SK-N-SH (cell line): ENCODE data around the gene INHBB. TPM values are rescaled to one million over a fixed set of nuclear protein-coding genes. Genes with fewer than 3 reads are reported as not detected.

Experiments used
- CTCF ChIA-PET: fragments of 300-600, 350-600 bp; formaldehyde crosslinking; extraction: SDS; loops from one replicate; lab custom pipeline; 2021; lab: Yijun Ruan, JAX
- POLR2A ChIA-PET: fragments of 350-600 bp; sonication (Branson Sonifier 250); formaldehyde crosslinking; extraction: SDS; loops from one replicate; lab custom pipeline; 2020; ENCODE audit warnings: antibody characterized with exemption, inconsistent platforms; lab: Yijun Ruan, JAX
- DNase-seq: peaks from one replicate; pipeline ENCODE4 v3.0.0; 2012
- H2AFZ ChIP-seq: fragments of 200-600 bp; sonication (generic); 2 replicates; pipeline ENCODE4 v1.8.1; 2016; ENCODE audit warnings: antibody characterized with exemption, mild to moderate bottlenecking, low read depth
- H3F3A ChIP-seq: fragments of 200-600 bp; sonication (generic); replicated peaks from 2 replicates; pipeline ENCODE3; 2016; ENCODE audit warnings: antibody characterized with exemption, mild to moderate bottlenecking; ENCODE audit not compliant: insufficient read depth
- H3K27ac ChIP-seq, 2 experiments: fragments of 200-500 bp in 1 of 2; fragments of 200-600 bp in 1 of 2; sonication (Bioruptor generic) in 1 of 2; sonication (generic), shearing (Covaris generic) in 1 of 2; 2 replicates each; pipeline versions ENCODE4 v1.5.1 to v1.6.1; 2014 to 2016; ENCODE audit warnings: low read depth in 2 of 2, inconsistent platforms in 1 of 2, low read length in 1 of 2, mild to moderate bottlenecking in 1 of 2, mixed read lengths in 1 of 2
- H3K27me3 ChIP-seq: fragments of 200-600 bp; sonication (generic), shearing (Covaris generic); 2 replicates; pipeline ENCODE4 v1.6.1; 2016; ENCODE audit warnings: mixed run types; ENCODE audit not compliant: insufficient read depth
- H3K36me3 ChIP-seq, 2 experiments: fragments of 200-500 bp in 1 of 2; fragments of 200-600 bp in 1 of 2; sonication (Bioruptor generic) in 1 of 2; sonication (generic) in 1 of 2; replicated peaks in 1 of 2; 2 replicates each; pipeline versions ENCODE3 to v1.5.1; 2014 to 2016; ENCODE audit warnings: low read length in 1 of 2, mild to moderate bottlenecking in 1 of 2; ENCODE audit not compliant: insufficient read depth in 2 of 2, control insufficient read depth in 1 of 2
- H3K4me1 ChIP-seq, 2 experiments: fragments of 200-500 bp in 1 of 2; fragments of 200-600 bp in 1 of 2; sonication (Bioruptor generic) in 1 of 2; sonication (generic), shearing (Covaris generic) in 1 of 2; 2 replicates each; pipeline versions ENCODE4 v1.5.1 to v1.6.1; 2014 to 2016; ENCODE audit warnings: low read depth in 1 of 2, low read length in 1 of 2, mixed run types in 1 of 2; ENCODE audit not compliant: insufficient read depth in 2 of 2, control insufficient read depth in 1 of 2
- H3K4me2 ChIP-seq: fragments of 200-600 bp; sonication (generic), shearing (Covaris generic); 2 replicates; pipeline ENCODE4 v1.6.1; 2017; ENCODE audit warnings: mixed run types
- H3K4me3 ChIP-seq, 2 experiments: fragments of 200-500 bp in 1 of 2; fragments of 200-600 bp in 1 of 2; sonication (Bioruptor generic) in 1 of 2; sonication (generic), shearing (Covaris generic) in 1 of 2; 2 replicates each; pipeline versions ENCODE4 v1.5.1 to v1.8.1; 2014 to 2016; ENCODE audit warnings: low read depth in 2 of 2, inconsistent platforms in 1 of 2, low read length in 1 of 2, mild to moderate bottlenecking in 1 of 2, mixed read lengths in 1 of 2, moderate library complexity in 1 of 2
- H3K79me2 ChIP-seq: fragments of 200-600 bp; sonication (generic); 2 replicates; pipeline ENCODE4 v1.8.1; 2017; ENCODE audit warnings: mild to moderate bottlenecking; ENCODE audit not compliant: insufficient read depth
- H3K9ac ChIP-seq: fragments of 200-600 bp; sonication (generic); 2 replicates; pipeline ENCODE4 v1.6.1; 2017; ENCODE audit warnings: mixed run types
- H3K9me2 ChIP-seq: fragments of 200-600 bp; sonication (generic); 2 replicates; pipeline ENCODE4 v1.6.1; 2017; ENCODE audit warnings: mixed run types
- H3K9me3 ChIP-seq: fragments of 200-600 bp; sonication (generic); 2 replicates; pipeline ENCODE4 v1.6.1; 2017; ENCODE audit warnings: mixed run types, mild to moderate bottlenecking, moderate library complexity
- H4K20me1 ChIP-seq: fragments of 200-600 bp; sonication (generic); 2 replicates; pipeline ENCODE4 v1.6.1; 2017; ENCODE audit warnings: mild to moderate bottlenecking, mixed run types; ENCODE audit not compliant: insufficient read depth
- CHD2 ChIP-seq: fragments of 150-350 bp; IDR thresholded peaks from 2 replicates; pipeline ENCODE4 v1.6.1; 2018; ENCODE audit warnings: low read length; ENCODE audit not compliant: partially characterized antibody
- EP300 ChIP-seq, 2 experiments: IDR thresholded peaks; 2 replicates each; pipeline versions ENCODE4 v1.4.0 to v1.6.1; 2012; ENCODE audit warnings: borderline replicate concordance in 1 of 2, low read depth in 1 of 2, low read length in 1 of 2
- FOXM1 ChIP-seq: IDR thresholded peaks from 2 replicates; pipeline ENCODE4 v1.4.0; 2012; ENCODE audit warnings: low read depth, mild to moderate bottlenecking
- GATA2 ChIP-seq: sonication (generic); formaldehyde crosslinking; IDR thresholded peaks from 2 replicates; pipeline ENCODE4 v1.5.0; 2020; ENCODE audit warnings: mild to moderate bottlenecking, missing genetic modification reagents
- IRF3 ChIP-seq: fragments of 150-350 bp; IDR thresholded peaks from 2 replicates; pipeline ENCODE4 v1.6.1; 2016; ENCODE audit warnings: mild to moderate bottlenecking, low read depth, low read length
- JUND ChIP-seq: IDR thresholded peaks from 2 replicates; pipeline ENCODE4 v1.4.0; 2012
- MAX ChIP-seq: IDR thresholded peaks from 2 replicates; pipeline ENCODE4 v1.4.0; 2012; ENCODE audit warnings: low read depth
- MEF2A ChIP-seq: IDR thresholded peaks from 2 replicates; pipeline ENCODE4 v1.4.0; 2012; ENCODE audit warnings: low read depth, borderline replicate concordance
- NFIC ChIP-seq: IDR thresholded peaks from 2 replicates; pipeline ENCODE4 v1.4.0; 2012; ENCODE audit warnings: borderline replicate concordance
- NRF1 ChIP-seq: IDR thresholded peaks from 2 replicates; pipeline ENCODE4 v1.6.1; 2012; ENCODE audit warnings: low read depth, mild to moderate bottlenecking, low read length
- PBX3 ChIP-seq: IDR thresholded peaks from 2 replicates; pipeline ENCODE4; 2012
- POLR2AphosphoS5 ChIP-seq: IDR thresholded peaks from 2 replicates; pipeline ENCODE4 v1.6.1; 2012; ENCODE audit warnings: low read depth, low read length
- RCOR1 ChIP-seq: fragments of 150-350 bp; IDR thresholded peaks from 2 replicates; pipeline ENCODE4 v1.6.1; 2017; ENCODE audit warnings: antibody characterized with exemption, low read length
- TAF1 ChIP-seq: IDR thresholded peaks from 2 replicates; pipeline ENCODE4 v1.6.1; 2012; ENCODE audit warnings: low read depth, mild to moderate bottlenecking, low read length, moderate library complexity, borderline replicate concordance
- TEAD4 ChIP-seq: IDR thresholded peaks from 2 replicates; pipeline ENCODE4 v1.4.0; 2012; ENCODE audit warnings: mild to moderate bottlenecking, borderline replicate concordance; ENCODE audit not compliant: insufficient read depth
- USF1 ChIP-seq: IDR thresholded peaks from 2 replicates; pipeline ENCODE4 v1.4.0; 2012; ENCODE audit warnings: low read depth, borderline replicate concordance
- USF2 ChIP-seq: fragments of 150-350 bp; IDR thresholded peaks from 2 replicates; pipeline ENCODE4 v1.6.1; 2017; ENCODE audit warnings: antibody characterized with exemption, low read length, low read depth, borderline replicate concordance
- ZBTB33 ChIP-seq: IDR thresholded peaks from 2 replicates; pipeline ENCODE4 v1.4.0; 2012; ENCODE audit warnings: low read depth, borderline replicate concordance
- WGBS: methylation state at CpG from one replicate; pipeline ENCODE4 v1.1.6; 2017; ENCODE audit warnings: low lambda C conversion rate; 5-methylcytosine and 5-hydroxymethylcytosine counted together
- polyA plus RNA-seq, 3 experiments: library from polyadenylated mRNA; depleted of rRNA; stranded (reverse); fragments of >200 nt; gene quantifications; 2 replicates each; pipeline ENCODE4 v1.2.3, GENCODE V29; 2012

Gene INHBB
- polyA plus RNA-seq, 1 of the 3 experiments (the other 2 are of a cell fraction) = 0.03 TPM

GRCh38 chr2:120373424-120373823, 27.5 kb downstream of the INHBB start:
- ChIA-PET POLR2A (no interaction called here), CTCF (no interaction called here)
- H3K4me2 ChIP-seq = no peak overlapping the region

GRCh38 chr2:120374821-120375220, 28.9 kb downstream of the INHBB start:
- CTCF ChIA-PET = no interaction called here
- Histone ChIP-seq H3K79me2 (no peaks in the 10 kb centered on the region), H4K20me1 (no peaks in the 10 kb centered on the region), H3F3A (no peaks in the 10 kb centered on the region), H2AFZ (no peak overlapping the region), H3K4me2 (no peak overlapping the region), H3K4me3 (no peak overlapping the region), H3K27me3 (peaks cover 6% of the 10 kb centered on the region), H3K9me2 (no peaks in the 10 kb centered on the region), H3K9ac (no peak overlapping the region), H3K27ac (no peak overlapping the region), H3K4me1 (no peaks in the 10 kb centered on the region; a peak in 1 of 4 replicates), H3K36me3 (no peaks in the 10 kb centered on the region), H3K9me3 (no peaks in the 10 kb centered on the region)
- no peak for DNase-seq
- WGBS = 60% methylated on average over 1 of the region's 5 CpGs
- no peak for TF ChIP-seq EP300 (IDR thresholded peaks at IDR 0.05; ENCODE audit: borderline replicate concordance in 1 of 2, low read depth in 1 of 2, low read length in 1 of 2)
- no peak for TF ChIP-seq TEAD4
- no peak for TF ChIP-seq ZBTB33
- TF ChIP-seq IRF3 = no peak
- no peak for TF ChIP-seq POLR2AphosphoS5
- TF ChIP-seq TAF1 = no peak
- no peak for TF ChIP-seq FOXM1
- no peak for TF ChIP-seq USF2
- no peak for TF ChIP-seq NRF1
- TF ChIP-seq PBX3 = no peak
- no peak for TF ChIP-seq USF1
- TF ChIP-seq JUND = no peak
- no peak for TF ChIP-seq MAX
- TF ChIP-seq GATA2 (CRISPR knock-in tag) = no peak
- no peak for TF ChIP-seq MEF2A
- no peak for TF ChIP-seq NFIC
- no peak for TF ChIP-seq RCOR1
- POLR2A ChIA-PET = no interaction called here

More at GRCh38 chr2:120373424-120373823, 27.5 kb downstream of the INHBB start:
- Histone ChIP-seq H4K20me1 (no peaks in the 10 kb centered on the region), H3K4me1 (no peaks in the 10 kb centered on the region), H2AFZ (no peak overlapping the region), H3K9ac (no peak overlapping the region), H3K27me3 (no peaks in the 10 kb centered on the region; the same call in 1 of the 2 replicates), H3K9me2 (no peaks in the 10 kb centered on the region), H3K9me3 (no peaks in the 10 kb centered on the region), H3F3A (no peaks in the 10 kb centered on the region), H3K36me3 (no peaks in the 10 kb centered on the region), H3K4me3 (no peak overlapping the region), H3K27ac (no peak overlapping the region), H3K79me2 (no peaks in the 10 kb centered on the region)
- 47% methylated on average over 10 of the region's 10 CpGs for WGBS
- TF ChIP-seq POLR2AphosphoS5 (no peak), NFIC (no peak), CHD2 (no peak), USF1 (no peak), GATA2 (CRISPR knock-in tag) (no peak), MAX (no peak)
- no peak for DNase-seq
